PC-9 (cell line): ENCODE data around the gene ZIC5. TPM values are rescaled to one million over a fixed set of nuclear protein-coding genes. Genes with fewer than 3 reads are reported as not detected.

Experiments used
- BruUV-seq: library from RNA; stranded (reverse); fragments of 400-500 nt; replicated peaks from 2 replicates; lab custom pipeline; 2021; lab: Mats Ljungman, UMichigan
- CTCF ChIA-PET: fragments of 300-600 bp; sonication (Branson Sonifier 250); formaldehyde crosslinking; loops from one replicate; lab custom pipeline; 2022; ENCODE audit warnings: antibody characterized with exemption; lab: Charles Lee
- POLR2A ChIA-PET: fragments of 300-600 bp; sonication (Branson Sonifier 250); formaldehyde crosslinking; loops from one replicate; lab custom pipeline; 2022; ENCODE audit warnings: antibody characterized with exemption; ENCODE audit not compliant: unreplicated experiment; lab: Charles Lee
- DNase-seq, 2 experiments: peaks; one replicate each; pipeline versions ENCODE4 v3.0.0 to v3.0.0-alpha.2; 2015 to 2022; ENCODE audit warnings: mixed read lengths in 1 of 2
- H2AFZ ChIP-seq: fragments of 200-600 bp; sonication (generic); 2 replicates; pipeline ENCODE4 v1.8.1; 2017; ENCODE audit warnings: antibody characterized with exemption
- H3F3A ChIP-seq: fragments of 200-600 bp; sonication (generic); 2 replicates; pipeline ENCODE4 v1.8.1; 2017; ENCODE audit warnings: antibody characterized with exemption, mild to moderate bottlenecking, low read depth; ENCODE audit not compliant: insufficient read depth
- H3K27ac ChIP-seq: fragments of 200-600 bp; sonication (generic); 2 replicates; pipeline ENCODE4 v1.6.1; 2016; ENCODE audit warnings: mixed run types
- H3K27me3 ChIP-seq: fragments of 200-600 bp; sonication (generic); 2 replicates; pipeline ENCODE4 v1.6.1; 2016; ENCODE audit warnings: low read depth, mixed run types; ENCODE audit not compliant: insufficient read depth
- H3K36me3 ChIP-seq: fragments of 200-600 bp; sonication (generic); 2 replicates; pipeline ENCODE4 v1.6.1; 2016; ENCODE audit warnings: low read depth, mixed run types
- H3K4me1 ChIP-seq: fragments of 200-600 bp; sonication (generic); replicated peaks from 2 replicates; pipeline ENCODE4 v1.6.1; 2016; ENCODE audit warnings: mixed run types; ENCODE audit not compliant: insufficient read depth
- H3K4me2 ChIP-seq: fragments of 200-600 bp; sonication (generic); 2 replicates; pipeline ENCODE4 v1.6.1; 2017; ENCODE audit warnings: mixed run types
- H3K4me3 ChIP-seq: fragments of 200-600 bp; sonication (generic); 2 replicates; pipeline ENCODE4 v1.6.1; 2016; ENCODE audit warnings: mixed run types
- H3K79me2 ChIP-seq: fragments of 200-600 bp; sonication (generic); 2 replicates; pipeline ENCODE4 v1.6.1; 2017; ENCODE audit warnings: low read depth, mixed run types
- H3K9me2 ChIP-seq: fragments of 200-600 bp; sonication (generic); 2 replicates; pipeline ENCODE4 v1.8.1; 2017; ENCODE audit warnings: mild to moderate bottlenecking; ENCODE audit not compliant: insufficient read depth
- H3K9me3 ChIP-seq: fragments of 200-600 bp; sonication (generic); 2 replicates; pipeline ENCODE4 v1.8.1; 2016; ENCODE audit warnings: low read depth; ENCODE audit not compliant: insufficient read depth
- H4K20me1 ChIP-seq: fragments of 200-600 bp; sonication (generic); 2 replicates; pipeline ENCODE4 v1.8.1; 2017; ENCODE audit not compliant: insufficient read depth
- CTCF ChIP-seq: fragments of 200-600 bp; sonication (generic); conservative IDR thresholded peaks from 2 replicates; pipeline ENCODE4 v1.6.1; 2017; ENCODE audit warnings: mixed run types, antibody characterized with exemption, mild to moderate bottlenecking, moderate library complexity
- EZH2 ChIP-seq: fragments of 200-600 bp; sonication (generic); IDR thresholded peaks from 2 replicates; pipeline ENCODE4 v1.8.0; 2017; ENCODE audit warnings: antibody characterized with exemption, low read depth
- intact Hi-C: fragments of 100-400 bp; cut with micrococcal nuclease; formaldehyde crosslinking; loops from one replicate; pipeline ENCODE4 v1.10.0; 2022; ENCODE audit not compliant: unreplicated experiment
- total RNA-seq: library from RNA; stranded (reverse); gene quantifications from 2 replicates; pipeline ENCODE4 v1.2.3, GENCODE V29; 2021

The ZIC5 gene
- total RNA-seq, 1 experiment from 2014 or later = 0.61 TPM

- no peaks in the 10 kb centered on the region for H3K4me1 ChIP-seq
- ChIA-PET POLR2A (no interaction called here), CTCF (no interaction called here)
- TF ChIP-seq EZH2 (no peak), CTCF (no peak)
- BruUV-seq = no TSS peak
- H3K9me2 ChIP-seq = no peaks in the 10 kb centered on the region
- H3F3A ChIP-seq = no peaks in the 10 kb centered on the region
- no peaks in the 10 kb centered on the region for H3K36me3 ChIP-seq
- no peak overlapping the region for H3K4me3 ChIP-seq
- no peaks in the 10 kb centered on the region for H3K79me2 ChIP-seq
- H3K27me3 ChIP-seq = peaks cover 21% of the 10 kb centered on the region
- no peak overlapping the region for H2AFZ ChIP-seq
- no peak overlapping the region for H3K27ac ChIP-seq
- DNase-seq = no peak
- H3K9me3 ChIP-seq = no peaks in the 10 kb centered on the region
- H3K4me2 ChIP-seq = no peak overlapping the region
- intact Hi-C loops = no loop called here
- no peaks in the 10 kb centered on the region for H4K20me1 ChIP-seq
These were observed 21.7 kb downstream of the ZIC5 start for GRCh38 chr13:99949679-99950413.

GRCh38 chr13:99948907-99949678, 22.5 kb downstream of the ZIC5 start:
- intact Hi-C loops = no loop called here
- DNase-seq = no peak
- no peak overlapping the region for H3K4me3 ChIP-seq
- H3K4me2 ChIP-seq = no peak overlapping the region
- no peaks in the 10 kb centered on the region for H3F3A ChIP-seq
- H4K20me1 ChIP-seq = no peaks in the 10 kb centered on the region
- H3K4me1 ChIP-seq = no peaks in the 10 kb centered on the region
- no peaks in the 10 kb centered on the region for H3K9me2 ChIP-seq
- peaks cover 25% of the 10 kb centered on the region for H3K27me3 ChIP-seq
- ChIA-PET POLR2A (no interaction called here), CTCF (no interaction called here)
- no peak for TF ChIP-seq EZH2
- no peak for TF ChIP-seq CTCF
- no peak overlapping the region for H2AFZ ChIP-seq
- H3K79me2 ChIP-seq = no peaks in the 10 kb centered on the region
- H3K27ac ChIP-seq = no peak overlapping the region
- H3K36me3 ChIP-seq = no peaks in the 10 kb centered on the region
- H3K9me3 ChIP-seq = no peaks in the 10 kb centered on the region
- no TSS peak for BruUV-seq

- Histone ChIP-seq H3K27me3 (peaks cover 27% of the 10 kb centered on the region), H3K4me3 (no peak overlapping the region)
- CTCF ChIA-PET = no interaction called here
These were observed 23.2 kb downstream of the ZIC5 start for GRCh38 chr13:99948411-99948810.

More at GRCh38 chr13:99948411-99948810, 23.2 kb downstream of the ZIC5 start:
- Histone ChIP-seq H3K9me3 (no peaks in the 10 kb centered on the region), H3K9me2 (no peaks in the 10 kb centered on the region), H3K36me3 (no peaks in the 10 kb centered on the region), H4K20me1 (no peaks in the 10 kb centered on the region), H3F3A (no peaks in the 10 kb centered on the region), H3K4me2 (no peak overlapping the region), H3K27ac (no peak overlapping the region), H2AFZ (no peak overlapping the region), H3K79me2 (no peaks in the 10 kb centered on the region), H3K4me1 (no peaks in the 10 kb centered on the region)
- TF ChIP-seq EZH2 (no peak), CTCF (no peak)
- intact Hi-C loops = no loop called here
- BruUV-seq = no TSS peak
- POLR2A ChIA-PET = no interaction called here
- no peak for DNase-seq
